ENCODE data around the gene NLRC3.

The NLRC3 gene

GRCh38 chr16:3548859-3549258 lies 28.3 kb downstream of the NLRC3 start:
- TF ChIP-seq CTCF (IDR thresholded peaks at IDR 0.05; ENCODE audit: insufficient read depth, missing control alignments), result no peak
- FAIRE-seq (no peak), DNase-seq (ENCODE audit: insufficient read length, low spot score) (no peak)

- DNase-seq (ENCODE audit: insufficient read length, low spot score), result no peak
- FAIRE-seq, result no peak
- no peak for TF ChIP-seq CTCF (IDR thresholded peaks at IDR 0.05; ENCODE audit: insufficient read depth, missing control alignments)
These were observed 28.8 kb downstream of the NLRC3 start for GRCh38 chr16:3548445-3548844.

- FAIRE-seq, result no peak
- TF ChIP-seq CTCF (IDR thresholded peaks at IDR 0.05; ENCODE audit: insufficient read depth, missing control alignments), result no peak
- no peak for DNase-seq (ENCODE audit: insufficient read length, low spot score)
These were observed 30.1 kb downstream of the NLRC3 start for GRCh38 chr16:3546986-3547682.

- no peak for DNase-seq (ENCODE audit: insufficient read length, low spot score)
- TF ChIP-seq CTCF (IDR thresholded peaks at IDR 0.05; ENCODE audit: insufficient read depth, missing control alignments), result no peak
- FAIRE-seq, result no peak
These were observed 34.4 kb downstream of the NLRC3 start for GRCh38 chr16:3542601-3543373.

- FAIRE-seq, result no peak
- TF ChIP-seq CTCF (IDR thresholded peaks at IDR 0.05; ENCODE audit: insufficient read depth, missing control alignments), result no peak
- DNase-seq (ENCODE audit: insufficient read length, low spot score), result no peak
These were observed 35.6 kb downstream of the NLRC3 start for GRCh38 chr16:3541527-3542155.

- no peak for DNase-seq (ENCODE audit: insufficient read length, low spot score)
- TF ChIP-seq CTCF (IDR thresholded peaks at IDR 0.05; ENCODE audit: insufficient read depth, missing control alignments), result no peak
- FAIRE-seq, result no peak
These were observed 39.0 kb downstream of the NLRC3 start for GRCh38 chr16:3538222-3538621.

Data from D721Med (cell line).